GM18868 (cell line): ENCODE measurements around the gene KIF16B.

ENCODE experiments used
- ATAC-seq: cut with Tn5 transposase; IDR thresholded peaks from one replicate; pipeline ENCODE4 v1.9.1; 2021; ENCODE audit warnings: mild to moderate bottlenecking, moderate library complexity; ENCODE audit not compliant: unreplicated experiment

KIF16B gene

GRCh38 chr20:16485401-16485800, 87.8 kb downstream of the KIF16B start:
- ATAC-seq: no peak

- ATAC-seq: no peak
Measured at GRCh38 chr20:16483024-16483423, 90.2 kb downstream of the KIF16B start.

GRCh38 chr20:16481977-16482376, 91.3 kb downstream of the KIF16B start:
- no peak for ATAC-seq

- ATAC-seq: no peak
Measured at GRCh38 chr20:16479666-16480065, 93.6 kb downstream of the KIF16B start.

GRCh38 chr20:16477632-16478031, 95.6 kb downstream of the KIF16B start:
- ATAC-seq: no peak

- peak; percentile 82 for ATAC-seq
Measured at GRCh38 chr20:16476032-16476431, 97.2 kb downstream of the KIF16B start.

- ATAC-seq: no peak
Measured at GRCh38 chr20:16475225-16475624, 98.0 kb downstream of the KIF16B start.

- no peak for ATAC-seq
Measured at GRCh38 chr20:16474363-16474762, 98.9 kb downstream of the KIF16B start.

- no peak for ATAC-seq
Measured at GRCh38 chr20:16472045-16472872, 101.0 kb downstream of the KIF16B start.

GRCh38 chr20:16469395-16469905, 103.8 kb downstream of the KIF16B start:
- ATAC-seq: no peak

- ATAC-seq: no peak
Measured at GRCh38 chr20:16462711-16463110, 110.5 kb downstream of the KIF16B start.

- no peak for ATAC-seq
Measured at GRCh38 chr20:16459019-16459700, 114.1 kb downstream of the KIF16B start.

- no peak for ATAC-seq
Measured at GRCh38 chr20:16457514-16457913, 115.7 kb downstream of the KIF16B start.

GRCh38 chr20:16455324-16455723, 117.9 kb downstream of the KIF16B start:
- ATAC-seq: no peak

GRCh38 chr20:16451982-16452381, 121.3 kb downstream of the KIF16B start:
- ATAC-seq: no peak

GRCh38 chr20:16451001-16451400, 122.2 kb downstream of the KIF16B start:
- no peak for ATAC-seq

- no peak for ATAC-seq
Measured at GRCh38 chr20:16446991-16447390, 126.3 kb downstream of the KIF16B start.

- no peak for ATAC-seq
Measured at GRCh38 chr20:16446246-16446645, 127.0 kb downstream of the KIF16B start.

GRCh38 chr20:16445482-16445881, 127.8 kb downstream of the KIF16B start:
- no peak for ATAC-seq

- ATAC-seq: no peak
Measured at GRCh38 chr20:16444057-16444777, 129.0 kb downstream of the KIF16B start.

- ATAC-seq: no peak
Measured at GRCh38 chr20:16441546-16442164, 131.6 kb downstream of the KIF16B start.
